HEK293 (cell line): ENCODE data around the gene AMPD3.

Source experiments
- CTCF ChIA-PET: fragments of 350-600 bp; formaldehyde crosslinking; extraction: SDS; loops from one replicate; lab custom pipeline; 2021; ENCODE audit warnings: antibody characterized with exemption; lab: Yijun Ruan, JAX
- POLR2A ChIA-PET: fragments of 300-600 bp; formaldehyde crosslinking; extraction: SDS; loops from one replicate; lab custom pipeline; 2020; ENCODE audit warnings: antibody characterized with exemption, inconsistent platforms; lab: Yijun Ruan, JAX
- H3K27ac ChIP-seq: fragments of 200-500 bp; sonication (Bioruptor generic); 2 replicates; pipeline ENCODE4 v1.5.1; 2014; ENCODE audit warnings: low read depth, low read length, control low read depth, inconsistent platforms; ENCODE audit errors: extremely low read depth
- H3K36me3 ChIP-seq, 2 experiments: fragments of 200-500 bp in 1 of 2; sonication (Bioruptor generic) in 1 of 2; 1 replicate in 1 of 2; 2 replicates in 1 of 2; pipeline ENCODE4 v1.5.1; 2014 to 2017; ENCODE audit warnings: inconsistent platforms in 2 of 2, low read length in 2 of 2; ENCODE audit not compliant: control insufficient read depth in 2 of 2, insufficient read depth in 1 of 2
- H3K4me1 ChIP-seq: fragments of 200-500 bp; sonication (Bioruptor generic); 2 replicates; pipeline ENCODE4 v1.5.1; 2014; ENCODE audit warnings: mild to moderate bottlenecking, low read length, inconsistent platforms; ENCODE audit not compliant: control insufficient read depth, insufficient read depth
- H3K4me3 ChIP-seq: 2 replicates; pipeline ENCODE4 v1.5.1; 2011; ENCODE audit warnings: low read depth, mild to moderate bottlenecking, control low read depth, low read length, moderate library complexity
- H3K9me3 ChIP-seq: fragments of 200-500 bp; sonication (Bioruptor generic); 2 replicates; pipeline ENCODE4 v1.5.1; 2014; ENCODE audit warnings: low read depth, low read length, inconsistent platforms; ENCODE audit not compliant: control insufficient read depth, insufficient read depth
- BCL11A ChIP-seq: fragments of 450-650 bp; formaldehyde crosslinking; IDR thresholded peaks from 2 replicates; pipeline ENCODE4 v1.5.1; 2016; ENCODE audit warnings: low read depth, missing biosample characterization, missing genetic modification characterization
- GLIS2 ChIP-seq: fragments of 450-650 bp; formaldehyde crosslinking; IDR thresholded peaks from 2 replicates; pipeline ENCODE4 v1.5.1; 2016; ENCODE audit warnings: missing biosample characterization, missing genetic modification characterization
- PRDM4 ChIP-seq: fragments of 450-650 bp; formaldehyde crosslinking; IDR thresholded peaks from 2 replicates; pipeline ENCODE4 v1.5.1; 2017; ENCODE audit warnings: missing biosample characterization, missing genetic modification characterization
- TCF7L2 ChIP-seq: IDR thresholded peaks from 2 replicates; pipeline ENCODE4 v1.6.1; 2011; ENCODE audit warnings: low read depth, mild to moderate bottlenecking, inconsistent platforms, low read length, moderate library complexity, borderline replicate concordance
- ZNF10 ChIP-seq: fragments of 450-650 bp; formaldehyde crosslinking; IDR thresholded peaks from 2 replicates; pipeline ENCODE4 v1.5.1; 2017; ENCODE audit warnings: missing biosample characterization, missing genetic modification characterization
- ZNF398 ChIP-seq: fragments of 450-650 bp; formaldehyde crosslinking; IDR thresholded peaks from 2 replicates; pipeline ENCODE4 v1.5.1; 2017; ENCODE audit warnings: missing biosample characterization, missing genetic modification characterization
- ZNF48 ChIP-seq: fragments of 450-650 bp; formaldehyde crosslinking; IDR thresholded peaks from 2 replicates; pipeline ENCODE4 v1.5.1; 2016; ENCODE audit warnings: missing biosample characterization, missing genetic modification characterization
- ZNF513 ChIP-seq: fragments of 450-650 bp; IDR thresholded peaks from 2 replicates; pipeline ENCODE4 v1.5.1; 2018; ENCODE audit warnings: missing biosample characterization, missing genetic modification characterization
- ZNF830 ChIP-seq: fragments of 450-650 bp; IDR thresholded peaks from 2 replicates; pipeline ENCODE4 v1.5.0; 2018; ENCODE audit warnings: missing biosample characterization, missing genetic modification characterization, low read depth, mild to moderate bottlenecking, moderate library complexity
- TF ChIP-seq, protein P1 (sequence below): sonication (generic); formaldehyde crosslinking; IDR thresholded peaks from 2 replicates; pipeline ENCODE4 v1.8.1; 2022; ENCODE audit warnings: mild to moderate bottlenecking, moderate library complexity, missing genetic modification reagents
- TF ChIP-seq, protein P2 (sequence below): fragments of 450-650 bp; formaldehyde crosslinking; IDR thresholded peaks from 2 replicates; pipeline ENCODE4 v1.5.1; 2016; ENCODE audit warnings: missing biosample characterization, missing genetic modification characterization, borderline replicate concordance
- TF ChIP-seq, protein P3 (sequence below): fragments of 450-650 bp; formaldehyde crosslinking; IDR thresholded peaks from 2 replicates; pipeline ENCODE4 v1.5.1; 2016; ENCODE audit warnings: missing biosample characterization, missing genetic modification characterization

The AMPD3 gene

GRCh38 chr11:10481560-10482349, 26.7 kb downstream of the AMPD3 start:
- Histone ChIP-seq H3K36me3 (no peaks in the 10 kb centered on the region), H3K4me3 (no peak overlapping the region), H3K9me3 (no peaks in the 10 kb centered on the region)
- POLR2A ChIA-PET, result no interaction called here
- TF ChIP-seq, protein P1, sequence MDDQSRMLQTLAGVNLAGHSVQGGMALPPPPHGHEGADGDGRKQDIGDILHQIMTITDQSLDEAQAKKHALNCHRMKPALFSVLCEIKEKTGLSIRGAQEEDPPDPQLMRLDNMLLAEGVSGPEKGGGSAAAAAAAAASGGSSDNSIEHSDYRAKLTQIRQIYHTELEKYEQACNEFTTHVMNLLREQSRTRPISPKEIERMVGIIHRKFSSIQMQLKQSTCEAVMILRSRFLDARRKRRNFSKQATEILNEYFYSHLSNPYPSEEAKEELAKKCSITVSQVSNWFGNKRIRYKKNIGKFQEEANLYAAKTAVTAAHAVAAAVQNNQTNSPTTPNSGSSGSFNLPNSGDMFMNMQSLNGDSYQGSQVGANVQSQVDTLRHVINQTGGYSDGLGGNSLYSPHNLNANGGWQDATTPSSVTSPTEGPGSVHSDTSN (CRISPR knock-in tag), result no peak
- TF ChIP-seq ZNF513 (tag by site-specific recombination), result no peak
- TF ChIP-seq ZNF10 (tag by site-specific recombination), result no peak
- TF ChIP-seq ZNF398 (tag by site-specific recombination), result no peak
- TF ChIP-seq BCL11A (tag by site-specific recombination), result no peak
- TF ChIP-seq TCF7L2, result no peak
- no peak for TF ChIP-seq ZNF830 (tag by site-specific recombination)
- TF ChIP-seq, protein P2, sequence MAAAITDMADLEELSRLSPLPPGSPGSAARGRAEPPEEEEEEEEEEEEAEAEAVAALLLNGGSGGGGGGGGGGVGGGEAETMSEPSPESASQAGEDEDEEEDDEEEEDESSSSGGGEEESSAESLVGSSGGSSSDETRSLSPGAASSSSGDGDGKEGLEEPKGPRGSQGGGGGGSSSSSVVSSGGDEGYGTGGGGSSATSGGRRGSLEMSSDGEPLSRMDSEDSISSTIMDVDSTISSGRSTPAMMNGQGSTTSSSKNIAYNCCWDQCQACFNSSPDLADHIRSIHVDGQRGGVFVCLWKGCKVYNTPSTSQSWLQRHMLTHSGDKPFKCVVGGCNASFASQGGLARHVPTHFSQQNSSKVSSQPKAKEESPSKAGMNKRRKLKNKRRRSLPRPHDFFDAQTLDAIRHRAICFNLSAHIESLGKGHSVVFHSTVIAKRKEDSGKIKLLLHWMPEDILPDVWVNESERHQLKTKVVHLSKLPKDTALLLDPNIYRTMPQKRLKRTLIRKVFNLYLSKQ (tag by site-specific recombination), result no peak
- TF ChIP-seq GLIS2 (tag by site-specific recombination), result no peak
- TF ChIP-seq ZNF48 (tag by site-specific recombination), result no peak
- no peak for TF ChIP-seq PRDM4 (tag by site-specific recombination)
- TF ChIP-seq, protein P3, sequence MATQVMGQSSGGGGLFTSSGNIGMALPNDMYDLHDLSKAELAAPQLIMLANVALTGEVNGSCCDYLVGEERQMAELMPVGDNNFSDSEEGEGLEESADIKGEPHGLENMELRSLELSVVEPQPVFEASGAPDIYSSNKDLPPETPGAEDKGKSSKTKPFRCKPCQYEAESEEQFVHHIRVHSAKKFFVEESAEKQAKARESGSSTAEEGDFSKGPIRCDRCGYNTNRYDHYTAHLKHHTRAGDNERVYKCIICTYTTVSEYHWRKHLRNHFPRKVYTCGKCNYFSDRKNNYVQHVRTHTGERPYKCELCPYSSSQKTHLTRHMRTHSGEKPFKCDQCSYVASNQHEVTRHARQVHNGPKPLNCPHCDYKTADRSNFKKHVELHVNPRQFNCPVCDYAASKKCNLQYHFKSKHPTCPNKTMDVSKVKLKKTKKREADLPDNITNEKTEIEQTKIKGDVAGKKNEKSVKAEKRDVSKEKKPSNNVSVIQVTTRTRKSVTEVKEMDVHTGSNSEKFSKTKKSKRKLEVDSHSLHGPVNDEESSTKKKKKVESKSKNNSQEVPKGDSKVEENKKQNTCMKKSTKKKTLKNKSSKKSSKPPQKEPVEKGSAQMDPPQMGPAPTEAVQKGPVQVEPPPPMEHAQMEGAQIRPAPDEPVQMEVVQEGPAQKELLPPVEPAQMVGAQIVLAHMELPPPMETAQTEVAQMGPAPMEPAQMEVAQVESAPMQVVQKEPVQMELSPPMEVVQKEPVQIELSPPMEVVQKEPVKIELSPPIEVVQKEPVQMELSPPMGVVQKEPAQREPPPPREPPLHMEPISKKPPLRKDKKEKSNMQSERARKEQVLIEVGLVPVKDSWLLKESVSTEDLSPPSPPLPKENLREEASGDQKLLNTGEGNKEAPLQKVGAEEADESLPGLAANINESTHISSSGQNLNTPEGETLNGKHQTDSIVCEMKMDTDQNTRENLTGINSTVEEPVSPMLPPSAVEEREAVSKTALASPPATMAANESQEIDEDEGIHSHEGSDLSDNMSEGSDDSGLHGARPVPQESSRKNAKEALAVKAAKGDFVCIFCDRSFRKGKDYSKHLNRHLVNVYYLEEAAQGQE (tag by site-specific recombination), result no peak
- TF ChIP-seq, all 188 proteins: peak for 0
- no peak overlapping the region for H3K27ac ChIP-seq
- H3K4me1 ChIP-seq, result no peaks in the 10 kb centered on the region
- CTCF ChIA-PET, result interaction anchor here (0.6 kb wide), 1 partner anchor 53 kb away, joined by 3 read pairs; no protein-coding TSS in a partner anchor
